ENCODE results near the gene PLCL2.
A peak's percentile ranks its signal among the peaks of the same experiment; 100 is the strongest.

PLCL2 gene

DNA sequence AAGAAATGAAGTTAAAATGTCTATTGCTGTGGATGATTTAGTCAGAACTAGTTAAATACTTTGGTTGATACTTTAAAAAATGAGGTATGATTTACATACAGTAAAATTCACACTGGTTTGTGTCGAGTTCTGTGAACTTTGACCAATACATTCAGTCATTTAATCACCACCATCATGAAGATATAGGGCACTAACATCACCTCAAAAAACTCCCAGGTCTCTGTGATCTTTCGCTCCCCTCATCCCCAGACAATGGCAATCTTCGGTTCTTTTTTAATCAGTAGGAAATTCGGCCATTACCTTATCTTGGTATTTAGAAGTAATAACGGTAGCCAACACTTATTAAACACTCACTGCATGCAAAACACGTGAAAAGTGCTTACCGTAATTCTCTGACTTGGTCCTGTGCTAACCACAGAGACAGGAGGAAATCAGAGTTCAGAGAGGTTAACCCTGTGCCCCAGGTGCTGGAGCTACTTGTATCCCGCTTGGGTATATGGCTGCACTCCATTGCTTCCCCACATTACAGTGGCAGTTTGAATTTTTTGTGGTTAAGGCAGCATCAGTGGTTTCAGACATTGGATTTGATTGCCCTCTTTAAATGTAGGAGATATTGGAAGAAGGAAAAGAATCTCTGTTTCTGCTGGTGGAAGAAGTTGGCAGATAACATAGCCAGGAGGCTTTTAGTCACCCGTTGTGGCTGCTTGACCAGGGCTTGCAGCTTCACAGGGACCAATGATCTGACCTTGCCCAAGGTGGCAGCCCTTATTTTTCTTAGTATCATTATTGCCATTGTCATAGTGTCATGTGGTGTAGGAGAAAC, 4.2 kb downstream of the PLCL2 start:
- no peak overlapping the region for H3K4me3 ChIP-seq (ENCODE audit: low read depth, low read length)
- in situ Hi-C loops (cut with HindIII; ENCODE audit: low sequenced_read_pairs): no loop called here
- no peak for DNase-seq (ENCODE audit: low read depth, low spot score)
- TF ChIP-seq, protein P1, sequence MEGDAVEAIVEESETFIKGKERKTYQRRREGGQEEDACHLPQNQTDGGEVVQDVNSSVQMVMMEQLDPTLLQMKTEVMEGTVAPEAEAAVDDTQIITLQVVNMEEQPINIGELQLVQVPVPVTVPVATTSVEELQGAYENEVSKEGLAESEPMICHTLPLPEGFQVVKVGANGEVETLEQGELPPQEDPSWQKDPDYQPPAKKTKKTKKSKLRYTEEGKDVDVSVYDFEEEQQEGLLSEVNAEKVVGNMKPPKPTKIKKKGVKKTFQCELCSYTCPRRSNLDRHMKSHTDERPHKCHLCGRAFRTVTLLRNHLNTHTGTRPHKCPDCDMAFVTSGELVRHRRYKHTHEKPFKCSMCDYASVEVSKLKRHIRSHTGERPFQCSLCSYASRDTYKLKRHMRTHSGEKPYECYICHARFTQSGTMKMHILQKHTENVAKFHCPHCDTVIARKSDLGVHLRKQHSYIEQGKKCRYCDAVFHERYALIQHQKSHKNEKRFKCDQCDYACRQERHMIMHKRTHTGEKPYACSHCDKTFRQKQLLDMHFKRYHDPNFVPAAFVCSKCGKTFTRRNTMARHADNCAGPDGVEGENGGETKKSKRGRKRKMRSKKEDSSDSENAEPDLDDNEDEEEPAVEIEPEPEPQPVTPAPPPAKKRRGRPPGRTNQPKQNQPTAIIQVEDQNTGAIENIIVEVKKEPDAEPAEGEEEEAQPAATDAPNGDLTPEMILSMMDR (IDR thresholded peaks at IDR 0.05; ENCODE audit: low read depth, low read length): no peak

DNA sequence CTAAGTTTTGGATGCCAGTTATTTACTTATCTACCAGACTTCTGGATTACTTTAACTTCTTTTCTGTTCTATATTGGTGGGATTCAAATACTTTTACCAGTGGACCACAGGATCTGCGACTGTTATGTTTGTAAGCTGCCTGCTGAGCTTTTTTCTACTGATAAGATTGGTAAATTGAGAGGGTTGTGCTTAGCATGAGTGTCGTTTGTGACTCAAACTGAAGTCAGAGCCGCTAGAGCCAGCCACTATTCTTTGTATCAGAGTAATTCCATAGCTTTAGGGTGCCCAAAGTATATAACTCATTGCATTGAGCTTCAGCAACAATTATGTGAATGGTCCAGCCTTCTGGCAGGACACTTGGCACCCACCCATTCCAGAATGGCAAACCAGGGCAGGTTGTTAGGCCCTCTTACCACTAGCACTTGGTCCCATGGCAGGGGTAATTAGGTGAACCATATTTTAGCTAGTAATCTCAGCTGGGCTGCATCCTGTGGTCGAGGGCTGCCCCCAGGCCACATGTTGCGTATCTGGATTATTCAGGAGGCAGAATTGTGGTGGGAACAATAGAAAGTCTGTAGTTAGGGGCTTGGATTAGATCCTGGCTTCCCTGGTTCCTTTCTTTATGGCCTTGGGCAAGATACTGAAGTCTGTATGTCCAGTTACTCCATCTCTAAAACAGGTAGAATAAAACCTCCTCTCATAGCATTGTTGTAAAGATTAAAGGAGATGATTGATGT, 6.0 kb downstream of the PLCL2 start:
- no peak overlapping the region for H3K4me3 ChIP-seq (ENCODE audit: low read depth, low read length)
- in situ Hi-C loops (cut with HindIII; ENCODE audit: low sequenced_read_pairs): no loop called here
- TF ChIP-seq, protein P1 (IDR thresholded peaks at IDR 0.05; ENCODE audit: low read depth, low read length): no peak
- peak; percentile 40 for DNase-seq (ENCODE audit: low read depth, low spot score)

DNA sequence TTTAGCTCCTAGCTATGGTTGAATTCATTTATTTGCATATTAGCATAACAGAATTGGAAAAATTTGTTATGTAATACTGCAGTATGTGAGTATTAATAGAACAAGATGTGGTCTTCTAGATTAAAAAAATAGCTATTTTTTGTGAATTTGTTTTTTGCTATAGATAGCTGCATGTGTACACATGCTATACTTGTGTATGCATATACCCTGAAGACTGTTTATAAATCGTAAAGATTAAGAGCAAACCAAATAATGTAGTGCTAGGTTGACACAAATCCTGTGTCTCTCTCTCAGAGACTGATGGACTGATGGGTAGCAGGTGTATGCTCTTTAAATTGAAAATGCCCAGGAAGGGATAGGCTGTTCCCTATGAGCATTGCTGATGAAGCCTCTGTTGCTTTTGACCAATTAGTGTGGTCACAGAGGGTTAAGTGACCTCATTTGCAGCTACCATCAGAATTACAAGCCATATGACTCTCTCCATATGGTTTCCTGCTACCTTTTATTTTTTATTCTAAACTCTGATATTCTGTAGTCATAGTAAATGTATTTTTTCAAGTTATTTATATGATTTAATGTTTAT, 9.0 kb downstream of the PLCL2 start:
- H3K4me3 ChIP-seq (ENCODE audit: low read depth, low read length): no peak overlapping the region
- DNase-seq (ENCODE audit: low read depth, low spot score): no peak
- TF ChIP-seq, protein P1 (IDR thresholded peaks at IDR 0.05; ENCODE audit: low read depth, low read length): no peak
- in situ Hi-C loops (cut with HindIII; ENCODE audit: low sequenced_read_pairs): no loop called here

DNA sequence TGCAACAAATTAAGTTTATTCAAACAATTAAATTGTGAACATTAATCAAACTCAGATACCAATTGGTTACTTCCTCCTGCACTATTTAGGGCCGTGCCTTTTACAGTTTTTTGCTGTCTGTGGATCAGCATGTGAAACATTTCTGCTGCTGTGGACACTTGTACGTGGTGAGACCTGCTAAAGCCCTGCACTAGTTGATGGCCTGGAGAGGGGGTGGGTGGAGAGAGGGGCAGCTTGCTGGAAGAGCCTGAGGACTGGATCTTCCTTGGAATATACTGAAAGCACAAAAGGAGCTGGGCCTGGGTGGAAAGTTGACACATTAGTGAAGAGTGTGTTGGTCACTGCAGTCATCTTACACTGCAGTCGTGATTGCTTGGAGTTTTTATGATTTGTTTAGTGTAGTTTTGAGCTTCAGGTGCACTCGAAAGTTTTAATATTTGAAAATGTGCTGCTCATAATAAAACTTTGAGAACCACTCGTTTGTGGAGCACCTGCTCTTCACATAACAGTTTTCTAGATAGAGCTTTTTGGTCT, 11.4 kb downstream of the PLCL2 start:
- TF ChIP-seq, protein P1 (IDR thresholded peaks at IDR 0.05; ENCODE audit: low read depth, low read length): no peak
- no peak for DNase-seq (ENCODE audit: low read depth, low spot score)
- H3K4me3 ChIP-seq (ENCODE audit: low read depth, low read length): no peak overlapping the region
- in situ Hi-C loops (cut with HindIII; ENCODE audit: low sequenced_read_pairs): no loop called here

DNA sequence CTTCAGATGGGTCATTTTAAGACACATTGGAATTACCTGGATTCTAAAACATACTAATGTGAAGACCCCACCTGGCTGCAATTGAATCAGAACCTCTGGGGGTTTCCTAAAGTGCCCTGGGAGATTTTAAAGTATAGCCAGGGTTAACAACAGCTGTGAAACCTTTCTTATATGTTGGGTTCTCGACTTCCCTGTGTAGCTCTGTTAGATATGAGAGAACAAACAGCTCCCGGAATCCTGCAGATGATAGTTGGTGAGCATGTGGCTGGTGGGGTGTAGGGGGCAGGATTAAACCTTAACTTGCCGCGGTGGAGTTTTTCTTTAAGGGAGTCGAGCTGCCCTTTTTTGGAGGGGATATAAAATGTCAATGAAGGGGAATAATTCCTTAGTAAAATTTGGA, 12.1 kb downstream of the PLCL2 start:
- in situ Hi-C loops (cut with HindIII; ENCODE audit: low sequenced_read_pairs): no loop called here
- no peak overlapping the region for H3K4me3 ChIP-seq (ENCODE audit: low read depth, low read length)
- DNase-seq (ENCODE audit: low read depth, low spot score): no peak
- TF ChIP-seq, protein P1 (IDR thresholded peaks at IDR 0.05; ENCODE audit: low read depth, low read length): no peak

DNA sequence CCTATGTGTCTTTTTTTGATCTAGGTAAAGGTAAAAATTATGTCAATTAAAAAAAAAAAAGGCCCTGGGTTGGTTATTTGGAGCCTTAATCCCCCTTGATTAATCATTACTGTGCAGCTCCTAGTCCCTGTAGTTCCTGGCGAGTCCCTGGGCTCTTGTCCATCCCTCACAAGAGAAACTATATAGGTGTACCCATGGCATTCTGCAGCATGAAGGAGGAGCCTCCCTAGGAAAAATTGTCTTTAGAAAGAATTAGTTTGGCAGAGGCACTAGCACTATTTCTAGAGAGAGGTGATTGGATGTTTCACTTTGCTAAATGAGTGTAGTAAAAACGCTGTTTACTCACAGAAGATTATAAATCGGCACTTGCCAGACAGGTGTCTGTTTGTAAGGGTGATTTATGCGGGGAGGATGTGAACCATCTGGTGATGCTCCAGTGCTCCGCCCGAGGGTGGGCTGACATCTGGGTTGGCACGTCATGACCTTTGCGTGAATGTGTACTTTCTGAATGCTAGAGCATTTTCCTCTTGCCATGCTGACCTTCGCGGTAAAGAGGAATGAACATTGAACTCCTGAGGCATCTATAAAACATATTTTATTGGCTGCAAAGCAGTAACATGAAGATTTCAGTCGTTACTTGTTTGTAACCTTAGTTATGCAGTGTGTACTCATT, 12.6 kb downstream of the PLCL2 start:
- H3K4me3 ChIP-seq (ENCODE audit: low read depth, low read length): no peak overlapping the region
- TF ChIP-seq, protein P1 (IDR thresholded peaks at IDR 0.05; ENCODE audit: low read depth, low read length): no peak
- in situ Hi-C loops (cut with HindIII; ENCODE audit: low sequenced_read_pairs): no loop called here
- DNase-seq (ENCODE audit: low read depth, low spot score): no peak

Data from astrocyte of the spinal cord (primary cell).